GM18507 (cell line): ENCODE measurements around the gene USP5.
A peak's percentile ranks its signal among the peaks of the same experiment; 100 is the strongest.
"Not testable (repeated sequence)": the region's sequence is repeated elsewhere in the genome, so short reads cannot be mapped to it uniquely, and the experiment has no call there.

Experiments used
- DNase-seq: peaks from one replicate; pipeline ENCODE4 v3.0.0; 2011; ENCODE audit warnings: low read depth; ENCODE audit not compliant: insufficient read length; ENCODE audit errors: extremely low spot score
- FAIRE-seq: peaks from 2 replicates; lab custom pipeline; 2011; peaks lifted over from hg19 to GRCh38; lab: Jason Lieb, UNC

USP5 gene

GRCh38 chr12:6874015-6874368 is 22.0 kb downstream of the USP5 start:
- DNase-seq, FAIRE-seq: not testable (repeated sequence)

GRCh38 chr12:6879824-6880223 is 27.9 kb downstream of the USP5 start:
- DNase-seq, FAIRE-seq: not testable (repeated sequence)

GRCh38 chr12:6883252-6883651 is 31.3 kb downstream of the USP5 start:
- DNase-seq (no peak), FAIRE-seq (no peak)

- DNase-seq: no peak
- FAIRE-seq: no peak
These were observed 31.7 kb downstream of the USP5 start for GRCh38 chr12:6883683-6884082.

GRCh38 chr12:6884539-6884938 is 32.6 kb downstream of the USP5 start:
- FAIRE-seq (no peak), DNase-seq (no peak)

- FAIRE-seq, DNase-seq: not testable (repeated sequence)
These were observed 34.5 kb downstream of the USP5 start for GRCh38 chr12:6886206-6886999.

GRCh38 chr12:6887460-6887859 is 35.5 kb downstream of the USP5 start:
- DNase-seq: no peak
- FAIRE-seq: no peak

- FAIRE-seq (no peak), DNase-seq (no peak)
These were observed 36.4 kb downstream of the USP5 start for GRCh38 chr12:6888360-6888759.

- not testable (repeated sequence) for FAIRE-seq
These were observed 36.8 kb downstream of the USP5 start for GRCh38 chr12:6888794-6889193.

GRCh38 chr12:6889775-6890573 is 38.0 kb downstream of the USP5 start:
- DNase-seq, FAIRE-seq: not testable (repeated sequence)

More at GRCh38 chr12:6888794-6889193, 36.8 kb downstream of the USP5 start:
- not testable (repeated sequence) for DNase-seq

- FAIRE-seq: peak; percentile 96
- peak; percentile 94 for DNase-seq
These were observed 39.1 kb downstream of the USP5 start for GRCh38 chr12:6890789-6891645.

- no peak for FAIRE-seq
- DNase-seq: no peak
These were observed 39.7 kb downstream of the USP5 start for GRCh38 chr12:6891646-6892001.

- not testable (repeated sequence) for FAIRE-seq, DNase-seq
These were observed 40.7 kb downstream of the USP5 start for GRCh38 chr12:6892683-6893082.

GRCh38 chr12:6894321-6894720 is 42.4 kb downstream of the USP5 start:
- DNase-seq (no peak), FAIRE-seq (no peak)

- no peak for FAIRE-seq
- no peak for DNase-seq
These were observed 45.0 kb downstream of the USP5 start for GRCh38 chr12:6896846-6897435.

- FAIRE-seq (no peak), DNase-seq (no peak)
These were observed 47.5 kb downstream of the USP5 start for GRCh38 chr12:6899427-6899826.

- FAIRE-seq (peak; percentile 35), DNase-seq (no peak)
These were observed 48.0 kb downstream of the USP5 start for GRCh38 chr12:6899837-6900519.

- FAIRE-seq (no peak), DNase-seq (no peak)
These were observed 50.5 kb downstream of the USP5 start for GRCh38 chr12:6902448-6902847.

- DNase-seq (no peak), FAIRE-seq (no peak)
These were observed 51.8 kb downstream of the USP5 start for GRCh38 chr12:6903722-6904121.
